ENCODE results near the gene BORCS6. TPM values are rescaled to one million over a fixed set of nuclear protein-coding genes. Genes with fewer than 3 reads are reported as not detected.

BORCS6 gene
- total RNA-seq, 1 donor from 2014 or later: 13.3 TPM

- H3K36me3 ChIP-seq (ENCODE audit: control insufficient read depth, insufficient read depth, low read length): peaks cover 8% of the 10 kb centered on the region
- H3K4me3 ChIP-seq (ENCODE audit: low read depth, low read length): peak overlapping the region; percentile 53
These were observed 51.2 kb downstream of the BORCS6 start for GRCh38 chr17:8138672-8139371.

GRCh38 chr17:8138374-8138671 is 51.7 kb downstream of the BORCS6 start:
- peak overlapping the region; percentile 22 for H3K4me3 ChIP-seq (ENCODE audit: low read depth, low read length)
- no peaks in the 10 kb centered on the region for H3K27me3 ChIP-seq (ENCODE audit: control insufficient read depth, insufficient read depth, low read length)
- peaks cover 7% of the 10 kb centered on the region for H3K36me3 ChIP-seq (ENCODE audit: control insufficient read depth, insufficient read depth, low read length)
- no peak for TF ChIP-seq CTCF (IDR thresholded peaks at IDR 0.05; ENCODE audit: insufficient read depth, low read length, poor library complexity, severe bottlenecking)
- DNase-seq (ENCODE audit: low read depth): no peak

More at GRCh38 chr17:8138672-8139371, 51.2 kb downstream of the BORCS6 start:
- DNase-seq (ENCODE audit: low read depth): peak; percentile 84
- peak; percentile 89 for TF ChIP-seq CTCF (IDR thresholded peaks at IDR 0.05; ENCODE audit: insufficient read depth, low read length, poor library complexity, severe bottlenecking)
- H3K27me3 ChIP-seq (ENCODE audit: control insufficient read depth, insufficient read depth, low read length): no peaks in the 10 kb centered on the region

Other genes starting within 250 kb of the BORCS6 start
- gene GUCY2D, start 187.6 kb downstream of the BORCS6 start, total RNA-seq: 0.07 TPM in 1 of 2 replicates, not detected in the other
- gene ALOX15B, start 151.1 kb downstream of the BORCS6 start, total RNA-seq: 0.29 TPM in 1 of 2 replicates, not detected in the other
- 0.08 and 1.2 TPM in 2 replicates for gene ALOX12B, start 102.5 kb downstream of the BORCS6 start, total RNA-seq
- gene ALOXE3, start 71.7 kb downstream of the BORCS6 start, total RNA-seq: 0.75 and 2.5 TPM in 2 replicates
- 1.8 TPM in 1 of 2 replicates, not detected in the other for gene HES7, start 66.1 kb downstream of the BORCS6 start, total RNA-seq
- 11.0 and 19.4 TPM in 2 replicates for gene PER1, start 37.8 kb downstream of the BORCS6 start, total RNA-seq
- 7.0 and 8.0 TPM in 2 replicates for gene VAMP2, start 27.2 kb downstream of the BORCS6 start, total RNA-seq
- gene TMEM107, start 13.8 kb downstream of the BORCS6 start, total RNA-seq: 10.0 and 14.7 TPM in 2 replicates
- gene AURKB, start 20.4 kb upstream of the BORCS6 start, total RNA-seq: 11.6 and 21.6 TPM in 2 replicates
- gene CTC1, start 57.9 kb upstream of the BORCS6 start, total RNA-seq: 7.8 and 14.1 TPM in 2 replicates
- 33.5 and 34.3 TPM in 2 replicates for gene PFAS, start 59.1 kb upstream of the BORCS6 start, total RNA-seq
- gene RANGRF, start 98.5 kb upstream of the BORCS6 start, total RNA-seq: 27.2 and 30.0 TPM in 2 replicates
- gene SLC25A35, start 105.2 kb upstream of the BORCS6 start, total RNA-seq: 0.84 and 1.5 TPM in 2 replicates
- gene ARHGEF15, start 120.1 kb upstream of the BORCS6 start, total RNA-seq: 0.08 and 0.21 TPM in 2 replicates
- gene ODF4, start 149.7 kb upstream of the BORCS6 start, total RNA-seq: not detected in 2 replicates
- gene RPL26, start 193.0 kb upstream of the BORCS6 start, total RNA-seq: 6,130 and 6,972 TPM in 2 replicates
- 0.14 TPM in 1 of 2 replicates, not detected in the other for gene RNF222, start 207.6 kb upstream of the BORCS6 start, total RNA-seq
- 39.8 and 43.5 TPM in 2 replicates for gene NDEL1, start 245.7 kb upstream of the BORCS6 start, total RNA-seq

Measured in kidney epithelial cell (primary cell).